GM15510 (cell line): ENCODE measurements around the gene ARID3A.

Experiments used
- POLR2A ChIP-seq: IDR thresholded peaks from 3 replicates; pipeline ENCODE4 v1.6.1; 2011; ENCODE audit warnings: borderline replicate concordance; ENCODE audit not compliant: insufficient read length; ENCODE audit errors: extremely low read depth

ARID3A gene

DNA sequence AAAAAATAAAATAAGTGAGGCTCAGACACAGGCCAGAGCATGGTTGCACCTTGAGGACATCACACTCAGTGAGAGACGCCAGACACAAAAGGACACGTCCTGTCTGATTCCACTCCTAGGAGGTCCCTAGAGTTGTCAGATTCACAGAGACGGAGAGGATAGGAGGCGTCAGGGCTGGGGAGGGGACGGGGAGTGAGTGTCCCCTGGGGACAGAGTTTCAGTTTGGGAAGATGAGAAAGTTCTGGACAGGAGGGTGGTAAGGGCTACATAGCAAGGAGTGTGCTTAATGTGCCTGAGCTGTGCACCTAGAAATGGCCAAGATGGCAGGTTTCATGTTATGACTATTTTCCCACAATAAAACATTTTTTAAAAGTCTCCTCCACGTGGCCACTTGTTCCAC is 72.2 kb downstream of the ARID3A start:
- no peak for TF ChIP-seq POLR2A

- no peak for TF ChIP-seq POLR2A
These were observed 73.5 kb downstream of the ARID3A start for GRCh38 chr19:999379-999719.

DNA sequence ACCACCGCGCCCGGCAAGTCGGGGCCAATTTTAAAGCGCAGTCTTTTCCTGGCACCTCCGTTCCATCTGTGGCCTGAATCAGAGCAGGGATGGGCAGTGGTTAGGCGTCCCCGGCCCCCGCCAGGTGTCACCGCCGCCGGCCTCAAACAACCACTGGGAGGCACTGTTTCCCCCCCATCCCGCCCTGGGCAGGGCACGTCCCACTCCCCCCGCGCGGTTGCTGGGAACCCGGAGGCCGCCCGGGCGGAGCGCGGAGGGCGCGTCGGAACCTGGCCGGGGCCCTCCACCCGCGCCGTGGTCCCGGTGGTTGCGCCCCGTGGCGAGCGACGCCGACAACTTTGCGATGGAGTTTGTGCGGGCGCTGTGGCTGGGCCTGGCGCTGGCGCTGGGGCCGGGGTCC is 74.3 kb downstream of the ARID3A start, which contains the start of gene GRIN3B:
Gene GRIN3B, plus strand, starts transcription at position 325 of the 400 bp plus-strand sequence. Its CDS starts 19 bp downstream, at position 344.
- no peak for TF ChIP-seq POLR2A

- TF ChIP-seq POLR2A, result no peak
These were observed 75.0 kb downstream of the ARID3A start for GRCh38 chr19:1000591-1001537.

GRCh38 chr19:1001538-1002166 is 75.8 kb downstream of the ARID3A start:
- TF ChIP-seq POLR2A, result no peak

- TF ChIP-seq POLR2A, result no peak
These were observed 76.8 kb downstream of the ARID3A start for GRCh38 chr19:1002600-1002999.

- no peak for TF ChIP-seq POLR2A
These were observed 77.4 kb downstream of the ARID3A start for GRCh38 chr19:1003283-1003682.

DNA sequence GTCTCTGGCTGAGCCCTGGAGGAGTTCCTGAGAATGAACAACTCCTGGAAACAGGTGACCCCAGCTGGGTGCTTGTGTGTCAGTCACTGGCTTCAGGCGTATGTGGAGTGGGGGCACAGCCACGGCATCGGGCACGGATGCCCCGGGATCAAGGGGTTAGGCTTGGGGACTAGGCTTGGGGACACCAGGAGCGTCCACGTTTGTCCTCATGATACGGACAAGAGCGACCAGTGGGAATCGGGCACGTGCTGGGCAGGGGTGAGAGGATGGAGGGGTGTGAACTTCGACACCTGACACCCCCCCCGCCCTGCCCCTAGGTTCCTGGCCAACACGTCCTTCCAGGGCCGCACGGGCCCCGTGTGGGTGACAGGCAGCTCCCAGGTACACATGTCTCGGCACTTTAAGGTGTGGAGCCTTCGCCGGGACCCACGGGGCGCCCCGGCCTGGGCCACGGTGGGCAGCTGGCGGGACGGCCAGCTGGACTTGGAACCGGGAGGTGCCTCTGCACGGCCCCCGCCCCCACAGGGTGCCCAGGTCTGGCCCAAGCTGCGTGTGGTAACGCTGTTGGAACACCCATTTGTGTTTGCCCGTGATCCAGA is 78.5 kb downstream of the ARID3A start:
- no peak for TF ChIP-seq POLR2A

GRCh38 chr19:1004803-1005664 is 79.2 kb downstream of the ARID3A start:
- TF ChIP-seq POLR2A, result no peak

GRCh38 chr19:1006711-1007398 is 81.0 kb downstream of the ARID3A start:
- no peak for TF ChIP-seq POLR2A

DNA sequence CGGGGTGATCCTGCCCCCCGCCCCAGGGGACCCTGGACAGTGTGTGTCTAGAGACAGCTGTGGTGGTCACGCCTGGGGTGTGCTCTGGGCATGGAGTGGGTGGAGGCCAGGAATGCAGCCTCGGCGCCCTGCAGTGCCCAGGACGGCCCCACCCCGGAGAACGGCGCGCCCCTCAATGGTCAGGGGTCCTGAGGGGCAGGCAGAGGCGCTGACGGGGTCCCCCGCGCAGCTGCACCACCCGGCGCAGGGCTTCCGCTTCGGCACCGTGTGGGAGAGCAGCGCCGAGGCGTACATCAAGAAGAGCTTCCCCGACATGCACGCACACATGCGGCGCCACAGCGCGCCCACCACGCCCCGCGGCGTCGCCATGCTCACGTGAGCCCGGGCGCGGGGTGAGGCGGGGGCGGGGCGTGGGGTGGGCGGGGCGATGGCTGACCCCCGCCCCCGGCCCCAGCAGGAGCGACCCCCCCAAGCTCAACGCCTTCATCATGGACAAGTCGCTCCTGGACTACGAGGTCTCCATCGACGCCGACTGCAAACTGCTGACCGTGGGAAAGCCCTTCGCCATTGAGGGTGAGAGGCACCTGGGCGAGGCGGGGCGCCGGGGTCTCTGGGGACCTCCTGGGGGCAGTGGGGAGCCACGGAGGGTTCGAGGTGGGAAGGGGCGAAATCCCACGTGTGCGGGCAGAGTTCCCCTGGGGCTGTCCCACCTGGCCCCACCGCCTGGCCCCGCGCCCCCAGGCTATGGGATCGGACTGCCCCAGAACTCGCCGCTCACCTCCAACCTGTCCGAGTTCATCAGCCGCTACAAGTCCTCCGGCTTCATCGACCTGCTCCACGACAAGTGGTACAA is 81.8 kb downstream of the ARID3A start:
- no peak for TF ChIP-seq POLR2A

- no peak for TF ChIP-seq POLR2A
These were observed 82.6 kb downstream of the ARID3A start for GRCh38 chr19:1008268-1009040.
